Suprapubic skin (tissue), 3 donors: ENCODE data around the gene CDK5RAP2.

ENCODE experiments used
- POLR2A ChIP-seq, 2 donors: fragments of 450-650 bp; IDR thresholded peaks; one replicate each; pipeline ENCODE4 v1.6.1; 2017; ENCODE audit warnings: antibody characterized with exemption in 2 of 2, mild to moderate bottlenecking in 2 of 2, moderate library complexity in 2 of 2
- TF ChIP-seq, protein P1 (sequence below), 2 donors: fragments of 200-600 bp in 1 of 2; fragments of 450-650 bp in 1 of 2; sonication (generic) in 1 of 2; IDR thresholded peaks; one replicate each; pipeline ENCODE4 v1.5.1; 2016 to 2019; ENCODE audit warnings: antibody characterized with exemption in 2 of 2, mild to moderate bottlenecking in 1 of 2, moderate library complexity in 1 of 2

DNA sequence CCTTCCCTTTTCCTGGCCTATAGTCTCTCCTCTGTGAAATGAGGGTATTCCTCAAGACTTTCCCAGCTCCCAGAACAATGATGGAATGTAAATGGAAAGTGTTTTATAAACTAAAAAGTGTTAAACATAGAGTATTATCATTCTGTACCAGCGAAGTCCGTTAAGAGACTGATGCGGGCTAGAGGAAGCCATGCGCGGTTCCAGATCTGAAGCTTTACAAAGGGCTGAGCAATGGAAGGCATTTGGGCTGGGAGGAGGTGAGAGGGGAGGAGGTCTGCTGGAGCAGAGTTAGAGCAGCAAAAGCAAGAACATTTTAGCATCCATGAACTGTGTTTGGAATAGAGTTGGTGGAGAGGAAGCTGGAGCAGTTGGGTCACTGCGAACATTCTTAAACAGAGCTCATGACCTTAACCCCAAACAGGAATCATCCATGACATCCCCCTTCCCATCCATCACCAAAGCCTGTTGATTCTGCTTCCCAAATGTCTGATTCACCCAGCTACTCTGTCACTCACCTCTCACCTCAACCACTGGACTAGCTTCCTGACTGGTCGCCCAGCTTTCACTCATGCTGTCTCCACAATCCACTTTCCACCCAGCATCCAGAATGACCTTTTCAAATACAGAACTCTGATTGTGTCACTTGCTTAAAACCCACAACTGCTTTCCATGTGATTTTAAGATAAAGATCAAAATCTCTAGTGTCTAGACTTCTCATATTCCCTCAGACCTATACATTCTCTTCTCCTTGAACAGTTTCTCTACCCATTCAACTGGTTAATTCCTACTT is 37.1 kb downstream of the CDK5RAP2 start:
- no peak for TF ChIP-seq POLR2A (IDR thresholded peaks at IDR 0.05)
- TF ChIP-seq, protein P1, sequence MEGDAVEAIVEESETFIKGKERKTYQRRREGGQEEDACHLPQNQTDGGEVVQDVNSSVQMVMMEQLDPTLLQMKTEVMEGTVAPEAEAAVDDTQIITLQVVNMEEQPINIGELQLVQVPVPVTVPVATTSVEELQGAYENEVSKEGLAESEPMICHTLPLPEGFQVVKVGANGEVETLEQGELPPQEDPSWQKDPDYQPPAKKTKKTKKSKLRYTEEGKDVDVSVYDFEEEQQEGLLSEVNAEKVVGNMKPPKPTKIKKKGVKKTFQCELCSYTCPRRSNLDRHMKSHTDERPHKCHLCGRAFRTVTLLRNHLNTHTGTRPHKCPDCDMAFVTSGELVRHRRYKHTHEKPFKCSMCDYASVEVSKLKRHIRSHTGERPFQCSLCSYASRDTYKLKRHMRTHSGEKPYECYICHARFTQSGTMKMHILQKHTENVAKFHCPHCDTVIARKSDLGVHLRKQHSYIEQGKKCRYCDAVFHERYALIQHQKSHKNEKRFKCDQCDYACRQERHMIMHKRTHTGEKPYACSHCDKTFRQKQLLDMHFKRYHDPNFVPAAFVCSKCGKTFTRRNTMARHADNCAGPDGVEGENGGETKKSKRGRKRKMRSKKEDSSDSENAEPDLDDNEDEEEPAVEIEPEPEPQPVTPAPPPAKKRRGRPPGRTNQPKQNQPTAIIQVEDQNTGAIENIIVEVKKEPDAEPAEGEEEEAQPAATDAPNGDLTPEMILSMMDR (IDR thresholded peaks at IDR 0.05) = no peak
